Ramos (cell line): ENCODE data around the gene PITPNC1.

Experiments
- in situ Hi-C: fragments of 300-500 bp; cut with MboI; formaldehyde crosslinking; loops from one replicate; pipeline ENCODE4 v1.14.3; 2022; ENCODE audit warnings: low sequenced_read_pairs; ENCODE audit not compliant: unreplicated experiment

Gene PITPNC1

DNA sequence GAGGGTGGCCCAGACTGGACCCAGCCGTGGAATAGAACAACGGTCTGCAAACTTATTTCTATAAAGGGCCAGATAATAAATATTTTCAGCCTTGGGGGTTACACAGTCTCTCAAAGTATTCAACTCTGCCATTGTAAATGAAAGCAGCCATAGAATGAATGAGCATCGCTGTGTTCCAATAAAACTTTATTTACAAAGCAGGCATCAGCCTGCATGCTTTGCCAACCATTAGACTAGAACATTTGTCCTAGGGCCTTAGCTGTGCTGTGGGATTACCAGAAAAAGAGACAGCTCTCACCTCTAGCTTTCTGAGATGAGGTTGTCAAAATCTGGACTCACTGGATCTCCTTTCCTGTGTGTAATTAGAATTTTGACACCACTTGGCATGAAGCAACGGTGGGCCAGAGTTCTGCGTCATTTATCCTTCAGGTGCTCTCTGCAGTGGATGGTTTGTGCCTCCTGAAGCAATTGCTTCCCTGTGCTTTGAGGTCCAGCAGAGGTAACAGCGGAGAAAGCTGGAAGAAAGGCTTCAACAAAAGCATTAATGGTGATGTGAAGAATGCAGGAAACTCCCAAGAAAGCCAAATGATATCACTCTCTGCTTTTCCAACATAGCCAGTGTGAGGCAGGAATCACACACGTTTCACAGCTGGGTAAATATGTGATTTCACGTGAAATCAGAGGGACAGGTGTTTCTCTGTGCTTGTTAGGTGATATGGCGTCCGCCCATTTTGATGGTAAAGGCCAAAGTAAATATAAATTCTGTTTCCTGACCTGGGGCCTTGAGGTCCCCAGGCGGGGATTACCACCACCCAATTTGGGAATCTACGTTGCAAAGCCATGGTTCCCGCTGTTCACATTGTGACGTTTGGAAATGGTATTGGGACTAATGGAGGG is 148.4 kb downstream of the PITPNC1 start:
- in situ Hi-C loops: no loop called here

DNA sequence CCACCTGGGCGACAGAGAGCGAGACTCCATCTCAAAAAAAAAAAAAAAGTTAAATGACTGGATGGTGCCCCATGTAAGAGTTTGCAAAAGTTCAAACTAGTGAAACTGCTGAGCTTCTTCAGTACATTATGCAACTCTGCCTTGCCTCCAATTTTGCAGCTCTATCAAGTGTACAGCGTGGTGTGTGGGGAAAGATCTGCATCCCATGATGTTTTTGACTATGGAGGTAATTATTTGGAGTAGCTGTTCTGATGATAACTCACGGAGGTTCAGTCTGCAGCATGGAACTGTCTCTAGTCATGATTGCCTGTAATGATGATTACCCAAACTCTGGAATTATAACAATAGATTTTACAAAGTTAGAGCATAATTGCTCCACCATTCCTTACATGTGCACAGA is 149.6 kb downstream of the PITPNC1 start:
- in situ Hi-C loops: no loop called here

DNA sequence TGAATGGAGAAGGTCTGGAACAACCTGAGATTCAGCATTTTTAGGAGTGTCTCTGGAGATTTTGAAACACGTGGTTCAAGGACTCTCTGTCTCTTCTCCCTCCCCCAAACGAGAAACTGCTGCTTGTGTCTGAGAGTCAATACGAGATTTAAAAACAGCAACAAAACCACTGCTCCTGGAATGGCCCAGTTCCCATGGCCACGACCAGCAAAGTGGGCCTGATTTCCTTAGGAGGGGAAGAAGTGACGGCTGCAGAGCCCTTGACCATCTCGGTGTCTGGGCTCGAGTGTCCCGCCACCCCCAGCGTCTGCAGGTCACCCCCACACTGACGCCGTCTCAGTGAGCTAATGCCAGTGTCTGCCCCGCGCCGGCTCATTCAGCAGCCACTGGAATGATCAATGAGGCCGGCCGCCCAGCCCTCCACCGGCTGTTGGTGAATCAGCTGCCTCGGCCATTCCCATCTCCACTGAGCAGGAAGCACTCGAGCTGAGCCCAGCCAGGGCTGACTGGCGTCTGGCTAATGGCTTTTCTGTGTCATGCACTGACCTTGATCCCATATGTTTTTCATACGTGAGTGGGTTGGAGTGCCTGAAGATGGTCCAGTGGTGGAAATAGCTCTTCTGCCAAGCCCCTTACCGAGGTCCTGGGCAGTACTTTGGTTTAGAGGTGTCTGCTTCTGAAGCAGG is 151.8 kb downstream of the PITPNC1 start:
- in situ Hi-C loops: no loop called here

DNA sequence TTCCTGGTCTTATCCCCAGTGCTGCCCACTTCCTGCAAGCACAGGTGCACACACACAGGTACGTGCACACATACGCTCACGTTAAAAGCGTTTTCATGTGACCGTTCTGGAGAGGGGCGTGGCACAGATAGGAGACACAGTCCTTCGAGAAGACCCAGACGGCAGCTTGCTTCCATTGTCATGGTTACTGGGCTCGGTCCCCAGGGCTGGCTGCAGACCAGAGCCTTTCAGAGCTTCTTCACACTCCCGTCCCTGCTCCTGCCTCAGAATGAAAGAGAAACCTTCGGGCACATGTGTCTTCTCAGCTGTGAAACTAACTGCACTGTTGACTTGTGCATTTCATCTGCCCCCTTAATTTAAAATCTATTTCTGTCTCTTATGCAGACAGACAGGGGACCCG is 154.2 kb downstream of the PITPNC1 start:
- in situ Hi-C loops: no loop called here

DNA sequence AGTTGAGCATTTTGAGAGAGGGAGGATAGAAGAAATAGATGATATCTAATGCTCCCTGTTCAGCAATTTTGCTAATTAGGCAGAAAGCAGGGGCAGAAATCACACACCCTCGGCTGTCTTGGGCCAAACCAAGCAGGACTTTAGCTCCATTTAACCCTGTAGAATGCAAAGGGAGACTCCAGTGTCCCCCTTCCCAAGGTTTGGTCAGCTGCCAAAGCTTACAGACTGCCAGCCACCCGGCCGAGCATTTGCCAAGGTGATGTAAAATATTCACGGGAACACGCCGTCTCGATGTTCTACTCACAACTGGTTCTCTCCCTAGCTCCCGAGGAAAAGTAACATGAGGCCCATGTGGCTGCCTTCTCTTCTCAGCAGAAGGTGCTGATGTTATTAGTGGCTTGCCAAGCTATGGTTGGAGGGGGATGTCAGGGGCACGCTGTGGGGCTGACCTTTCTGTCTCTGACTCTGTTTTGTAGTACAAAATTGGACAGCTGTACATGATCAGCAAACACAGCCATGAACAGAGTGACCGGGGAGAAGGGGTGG is 155.3 kb downstream of the PITPNC1 start:
- in situ Hi-C loops: no loop called here

DNA sequence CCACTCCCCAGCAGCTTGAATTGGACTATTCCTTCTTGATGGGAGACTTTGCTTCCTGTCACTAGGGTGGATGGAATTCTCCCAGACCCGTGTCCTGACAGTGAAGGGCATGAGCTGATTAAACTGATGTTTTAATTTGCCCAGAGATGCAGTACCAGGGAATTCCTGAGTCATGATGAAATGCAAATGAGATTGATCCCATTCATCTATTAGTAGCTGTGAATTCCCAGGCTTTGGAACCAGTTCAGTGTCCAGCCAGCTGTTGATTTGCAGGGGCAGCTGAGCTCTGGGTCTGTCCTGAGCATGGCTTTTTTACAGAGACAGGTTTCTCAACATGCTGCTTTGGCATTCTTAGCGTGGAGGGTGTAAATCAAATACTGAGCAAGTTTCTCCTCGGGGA is 157.9 kb downstream of the PITPNC1 start:
- in situ Hi-C loops: no loop called here

DNA sequence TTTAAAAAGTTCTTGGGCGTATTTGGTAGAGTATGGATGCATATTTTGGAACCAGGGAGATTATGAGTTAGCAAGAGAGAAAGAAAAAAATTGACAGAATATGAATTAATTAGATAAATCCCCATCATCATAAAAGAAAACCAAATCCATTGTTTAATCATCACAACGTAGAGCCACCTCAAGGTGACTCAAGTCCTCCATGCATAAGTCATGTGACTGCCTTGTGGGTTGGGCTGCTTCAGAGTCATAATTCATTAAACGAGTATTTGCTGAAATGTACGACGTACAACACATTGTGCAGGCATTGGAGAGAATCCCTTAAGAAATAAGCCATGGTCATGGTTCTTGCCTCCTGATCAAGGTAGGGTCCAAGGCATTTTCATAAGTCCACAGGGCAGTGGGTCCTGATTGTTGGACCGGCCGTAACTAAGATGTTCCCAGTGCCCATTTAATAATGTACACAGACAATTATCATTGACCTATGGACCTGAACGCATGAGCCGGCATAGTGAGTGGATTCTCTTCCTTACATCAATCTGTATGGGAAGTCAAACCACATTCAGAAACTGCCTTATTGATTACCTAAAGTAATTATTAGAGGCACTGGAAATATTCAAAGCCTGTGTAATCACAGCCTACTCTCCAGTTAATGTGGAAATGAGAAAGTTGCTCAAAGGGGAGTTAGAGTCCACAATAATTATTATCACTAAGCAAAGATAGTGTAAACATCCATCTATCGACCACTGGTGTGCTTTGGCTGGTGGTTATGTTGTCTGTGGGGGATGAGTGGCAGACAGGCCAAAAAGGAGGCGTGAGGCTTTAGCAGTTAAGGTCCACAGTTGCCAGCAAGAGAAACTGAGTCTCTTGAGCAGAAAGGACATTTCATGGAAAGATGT is 165.4 kb downstream of the PITPNC1 start:
- in situ Hi-C loops: no loop called here

DNA sequence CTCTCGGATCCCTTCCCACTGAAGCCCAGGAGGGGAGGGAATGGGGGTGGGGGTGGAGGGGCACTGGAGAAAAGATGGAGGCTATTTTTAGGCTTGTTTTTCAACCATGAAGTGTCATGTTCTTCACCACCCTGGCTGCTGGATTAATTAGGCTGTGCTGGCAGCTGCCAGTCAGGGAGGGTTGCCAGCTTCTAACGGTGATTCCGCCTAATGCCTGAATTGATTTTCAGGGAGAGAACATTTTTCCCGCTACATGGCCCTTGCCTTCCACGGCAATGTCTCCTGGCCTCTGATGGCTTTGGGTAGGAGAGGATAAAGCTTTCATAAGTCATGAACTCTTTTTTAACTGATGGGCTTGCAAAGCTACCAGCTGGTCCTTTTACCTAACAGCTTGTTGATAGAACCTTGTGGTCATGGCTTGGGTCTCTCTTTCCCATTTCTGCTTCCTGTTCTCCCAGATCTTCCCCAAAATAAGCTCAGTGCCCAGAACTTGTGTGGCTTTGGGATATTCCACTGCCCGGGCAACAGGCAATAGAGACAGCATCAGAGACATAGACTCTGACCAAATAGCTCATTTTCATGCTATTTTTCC is 167.4 kb downstream of the PITPNC1 start:
- in situ Hi-C loops: no loop called here

DNA sequence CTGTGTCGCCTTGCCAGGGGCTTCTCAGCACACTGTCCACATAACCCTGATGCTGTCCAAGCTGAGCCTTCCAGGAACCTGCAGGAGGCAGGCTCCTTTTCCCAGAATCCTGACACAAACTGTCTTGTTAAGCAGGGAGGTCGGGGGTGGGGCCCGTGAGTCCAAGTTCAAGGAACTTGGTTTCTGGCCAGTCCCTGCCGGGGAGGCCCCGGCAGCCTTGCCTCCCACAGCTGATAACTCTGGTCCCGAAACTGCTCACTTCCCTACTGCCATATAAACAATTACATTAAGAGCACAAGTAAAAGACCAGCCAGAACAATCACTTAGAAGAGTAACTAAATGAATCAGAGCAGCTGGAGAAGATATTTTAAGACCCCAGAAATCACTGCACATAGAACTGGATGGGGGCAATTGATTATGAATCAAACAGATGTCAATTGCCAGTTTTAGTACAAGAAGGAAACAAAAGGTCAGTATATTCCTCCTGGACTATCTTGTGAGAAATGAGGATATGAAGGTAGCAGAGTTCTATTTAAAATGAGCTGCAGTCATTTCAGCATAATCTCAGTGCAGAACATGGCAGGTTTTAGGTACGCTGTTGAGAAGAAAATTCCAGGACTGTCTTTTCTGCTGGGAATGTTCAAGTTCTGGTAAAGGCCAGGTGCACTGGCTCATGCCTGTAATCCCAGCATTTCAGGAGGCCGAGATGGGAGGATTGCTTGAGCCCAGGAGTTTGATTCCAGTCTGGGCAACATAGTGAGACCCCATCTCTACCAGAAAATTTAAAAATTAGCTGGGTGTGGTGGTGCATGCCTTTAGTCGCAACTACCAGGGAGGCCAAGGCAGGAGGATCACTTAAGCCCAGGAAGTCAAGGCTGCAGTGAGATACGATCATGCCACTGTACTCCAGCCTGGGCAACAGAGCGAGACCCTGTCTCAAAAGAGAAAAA is 169.8 kb downstream of the PITPNC1 start:
- in situ Hi-C loops: no loop called here

DNA sequence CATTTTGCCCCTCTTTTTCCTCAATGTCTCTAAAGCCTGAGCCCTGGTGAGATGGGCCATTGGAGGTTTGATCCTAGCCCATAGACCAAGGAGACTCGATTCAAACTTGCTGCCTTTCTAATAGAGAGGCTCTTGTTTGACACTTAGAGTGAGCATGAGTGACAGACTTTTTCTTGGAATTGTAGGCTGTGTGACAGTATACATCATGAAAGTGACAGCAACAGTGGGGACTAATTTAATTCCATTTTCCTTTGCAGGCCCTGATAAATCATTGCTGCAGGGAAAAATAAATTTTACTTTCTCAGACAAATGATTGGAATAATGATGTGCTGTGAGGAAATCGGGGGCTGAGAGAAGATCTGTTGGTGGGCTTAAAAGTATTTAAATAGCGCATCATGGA is 171.6 kb downstream of the PITPNC1 start:
- in situ Hi-C loops: no loop called here

DNA sequence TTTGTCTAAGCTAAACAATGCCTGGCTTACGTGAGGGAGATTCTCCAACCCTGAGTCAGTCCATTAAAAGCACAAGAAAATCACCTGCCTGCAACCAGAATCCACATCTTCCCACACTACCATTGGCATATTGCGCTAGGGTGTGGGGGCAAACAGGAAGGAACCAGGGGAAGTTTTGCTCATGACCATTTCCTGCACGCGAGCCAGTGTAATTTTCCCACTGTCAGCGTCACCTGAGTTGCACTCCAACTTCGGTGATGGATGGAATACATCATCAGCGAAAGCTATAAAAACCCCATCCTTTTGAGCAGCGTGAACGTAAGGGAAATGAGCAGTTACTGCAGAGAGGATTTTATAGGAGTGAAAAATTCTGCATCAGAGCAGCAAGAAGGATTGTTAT is 172.7 kb downstream of the PITPNC1 start:
- in situ Hi-C loops: no loop called here

DNA sequence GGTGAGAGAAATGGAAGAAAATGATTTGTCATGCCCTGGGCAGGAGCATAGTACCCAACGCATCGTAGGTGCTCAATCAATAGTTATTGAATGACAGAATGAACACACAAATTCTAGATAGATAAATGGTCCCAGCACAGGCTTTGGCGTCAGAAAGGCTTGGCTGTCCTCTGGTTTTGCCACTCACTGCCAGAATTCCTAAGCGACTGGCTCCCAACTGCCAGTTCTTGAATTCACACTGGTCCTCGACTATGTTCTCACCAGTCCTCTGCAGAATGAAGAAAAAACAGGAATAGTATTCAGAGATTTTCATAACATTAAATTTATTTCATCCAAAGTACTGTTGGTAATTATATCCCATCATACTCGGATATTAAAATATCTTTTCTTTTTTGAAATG is 177.6 kb downstream of the PITPNC1 start:
- in situ Hi-C loops: no loop called here

DNA sequence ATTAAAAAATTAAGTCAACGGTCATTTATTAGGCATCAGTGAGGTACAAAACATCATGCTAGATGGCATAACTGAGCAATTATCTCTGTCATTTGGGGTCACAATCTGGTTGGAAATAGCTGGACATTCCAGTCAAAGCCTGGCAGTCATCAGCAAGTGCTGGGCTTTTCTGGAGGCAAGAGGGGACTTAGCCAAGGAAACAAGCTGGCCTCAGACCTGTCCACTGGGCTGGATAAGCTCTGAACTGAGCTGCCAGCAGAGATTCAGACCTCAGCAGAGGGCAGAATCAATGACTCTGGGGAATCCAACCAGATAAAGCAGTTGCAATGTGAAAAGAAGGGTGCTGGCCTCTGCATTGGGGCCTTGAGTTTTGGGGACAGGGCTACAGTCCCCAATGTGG is 178.8 kb downstream of the PITPNC1 start:
- in situ Hi-C loops: no loop called here

DNA sequence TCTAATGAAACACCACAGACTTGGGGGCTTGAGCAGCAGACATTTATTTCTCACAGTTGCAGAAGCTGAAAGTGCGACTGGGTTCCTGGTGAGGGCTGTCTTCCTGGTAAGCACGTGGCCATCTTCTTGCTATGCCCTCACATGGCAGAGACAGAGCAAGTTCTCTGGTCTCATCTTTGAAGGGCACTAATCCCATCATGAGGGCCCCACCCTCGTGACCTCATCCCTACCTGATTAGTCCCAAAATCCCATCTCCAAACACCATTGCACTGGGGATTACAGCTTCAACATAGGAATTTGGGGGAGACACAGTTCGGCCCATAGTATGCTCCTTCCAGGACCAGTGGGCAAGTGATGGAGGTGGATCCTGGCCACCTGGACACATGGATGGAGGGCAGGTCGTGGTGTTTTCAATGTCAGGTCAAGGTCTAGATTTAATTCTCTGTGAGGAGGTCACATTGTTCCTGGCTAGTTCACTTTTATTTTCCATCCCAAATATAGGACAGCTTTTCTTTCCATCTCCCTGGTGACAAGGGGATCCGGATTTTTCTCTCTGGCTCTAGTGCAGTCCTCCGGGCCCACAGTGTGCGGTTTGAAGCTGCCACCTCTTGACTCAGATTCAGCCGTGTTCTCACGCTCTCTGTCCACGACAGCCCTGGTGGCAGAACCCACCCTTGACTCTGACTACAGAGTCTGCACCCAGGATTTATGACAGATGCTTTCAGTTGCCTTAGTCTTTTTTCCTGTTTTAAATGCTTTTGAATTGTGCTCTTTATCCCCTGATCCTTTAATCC is 180.2 kb downstream of the PITPNC1 start:
- in situ Hi-C loops: no loop called here

DNA sequence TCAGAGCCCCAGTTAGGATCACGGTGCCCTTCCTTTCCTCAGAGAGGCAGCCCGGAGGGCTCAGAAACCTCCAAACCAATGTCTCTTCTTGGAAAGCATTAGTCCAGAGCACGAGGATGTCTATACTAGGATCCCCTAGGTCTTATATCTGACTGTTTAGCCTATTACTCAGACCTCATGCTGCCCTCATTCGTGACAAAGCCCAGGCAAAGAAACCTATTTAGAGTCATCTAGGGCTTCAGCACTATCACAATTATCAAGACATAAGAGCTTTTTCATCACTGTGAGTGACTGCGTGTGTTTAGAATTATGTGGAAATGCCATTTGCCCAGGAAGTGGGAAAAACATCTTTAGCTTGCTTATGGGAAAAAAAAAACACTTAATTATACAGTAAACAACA is 180.8 kb downstream of the PITPNC1 start:
- in situ Hi-C loops: no loop called here

DNA sequence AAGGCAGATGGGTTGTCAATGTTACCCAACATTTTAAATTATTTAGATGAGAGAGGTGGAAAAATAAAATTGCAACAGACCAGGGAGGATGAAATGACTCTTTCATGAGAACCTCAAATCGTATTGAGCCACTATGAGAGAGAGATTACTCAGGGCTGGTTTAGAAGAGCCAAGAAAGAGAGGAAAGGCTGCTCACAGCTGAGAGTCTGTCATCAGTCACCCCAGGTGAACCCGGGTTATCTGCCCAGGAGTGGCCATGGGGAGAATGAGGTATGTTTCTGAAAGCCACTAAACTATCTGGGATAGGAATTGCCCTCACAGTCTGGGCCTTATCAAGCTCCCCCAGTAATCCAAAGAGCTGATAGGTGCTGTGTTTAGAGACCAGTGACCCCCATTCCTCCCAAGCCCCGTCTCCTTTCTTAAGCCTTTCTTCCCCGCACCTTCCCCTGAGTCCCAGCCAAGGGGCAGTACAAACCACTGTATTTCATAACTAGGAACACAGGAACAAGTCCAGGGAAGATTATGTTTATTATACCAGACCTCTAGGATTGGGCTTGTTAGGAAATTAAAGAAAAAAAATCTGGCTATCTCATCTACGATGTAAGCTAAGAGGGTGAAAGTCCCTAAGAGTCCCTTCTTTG is 181.8 kb downstream of the PITPNC1 start:
- in situ Hi-C loops: no loop called here

DNA sequence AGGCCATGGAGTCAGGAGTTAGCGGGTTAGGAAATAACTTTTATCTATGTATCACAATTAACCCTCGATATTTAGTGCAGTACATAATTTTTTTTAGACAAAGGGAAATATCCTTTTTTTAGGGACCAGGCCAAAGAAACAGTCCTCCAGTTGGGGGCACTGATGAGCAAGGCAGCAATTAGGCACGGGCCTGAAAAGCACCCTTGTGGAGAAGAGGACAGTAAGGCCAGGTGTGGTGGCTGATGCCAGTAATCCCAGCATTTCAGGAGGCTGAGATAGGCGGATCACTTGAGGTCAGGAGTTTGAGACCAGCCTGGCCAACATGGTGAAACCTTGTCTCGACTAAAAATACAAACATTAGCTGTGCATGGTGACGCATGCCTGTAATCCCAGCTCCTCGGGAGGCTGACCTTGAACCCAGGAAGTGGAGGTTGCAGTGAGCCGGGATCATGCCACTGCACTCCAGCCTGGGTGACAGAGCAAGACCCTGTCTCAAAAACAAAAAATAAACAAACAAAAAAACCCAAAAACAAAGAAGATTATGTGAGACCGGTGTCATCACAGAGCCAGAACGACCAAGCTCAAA is 182.4 kb downstream of the PITPNC1 start:
- in situ Hi-C loops: no loop called here
